K562 (cell line): Measurements from ENCODE around the gene DCUN1D1. TPM values are rescaled to one million over a fixed set of nuclear protein-coding genes. Genes with fewer than 3 reads are reported as not detected.
A peak's percentile ranks its signal among the peaks of the same experiment; 100 is the strongest.

Experiments
- E2F8 ChIP-seq: fragments of 450-650 bp; IDR thresholded peaks from 2 replicates; pipeline ENCODE4 v1.7.1; 2018; ENCODE audit warnings: mild to moderate bottlenecking, low read depth; ENCODE audit not compliant: partially characterized antibody
- FOXO4 ChIP-seq: fragments of 450-650 bp; formaldehyde crosslinking; IDR thresholded peaks from 2 replicates; pipeline ENCODE4 v1.4.0; 2020; ENCODE audit warnings: mild to moderate bottlenecking, moderate library complexity
- GATAD2A ChIP-seq: fragments of 450-650 bp; IDR thresholded peaks from 2 replicates; pipeline ENCODE4 v1.6.1; 2017
- GTF3C2 ChIP-seq: IDR thresholded peaks from 3 replicates; pipeline ENCODE4 v1.6.1; 2011; ENCODE audit warnings: borderline replicate concordance, mild to moderate bottlenecking, moderate library complexity; ENCODE audit not compliant: insufficient read length; ENCODE audit errors: extremely low read depth
- HSF4 ChIP-seq: fragments of 250-450 bp; sonication (Bioruptor Pico); IDR thresholded peaks from 2 replicates; pipeline ENCODE4 v2.1.2; 2022; ENCODE audit warnings: mild to moderate bottlenecking, moderate library complexity, borderline replicate concordance
- ID3 ChIP-seq, 2 experiments: fragments of 250-450 bp in 1 of 2; fragments of 450-650 bp in 1 of 2; sonication (Bioruptor Pico) in 1 of 2; IDR thresholded peaks; 2 replicates each; pipeline versions ENCODE4 v1.6.1 to v1.8.0; 2016 to 2021; ENCODE audit warnings: mild to moderate bottlenecking in 2 of 2, moderate library complexity in 2 of 2, missing compliant biosample characterization in 1 of 2, missing genetic modification characterization in 1 of 2
- KAT2B ChIP-seq: IDR thresholded peaks from one replicate; pipeline ENCODE4 v1.6.1; 2012; ENCODE audit warnings: low read depth, mild to moderate bottlenecking, control low read depth, inconsistent platforms, low read length, moderate library complexity
- MAZ ChIP-seq, 2 experiments: fragments of 450-650 bp in 1 of 2; sonication (generic) in 1 of 2; formaldehyde crosslinking; IDR thresholded peaks in 1 of 2; conservative IDR thresholded peaks in 1 of 2; 2 replicates each; pipeline versions ENCODE4 v1.4.0 to v1.5.0; 2020; ENCODE audit warnings: mild to moderate bottlenecking in 1 of 2, missing genetic modification reagents in 1 of 2
- MCM2 ChIP-seq: fragments of 450-650 bp; IDR thresholded peaks from 2 replicates; pipeline ENCODE4 v1.6.1; 2017; ENCODE audit warnings: low read depth, mild to moderate bottlenecking
- POU5F1 ChIP-seq: fragments of 150-350 bp; IDR thresholded peaks from 2 replicates; pipeline ENCODE4 v1.6.1; 2014; ENCODE audit warnings: borderline replicate concordance, low read length, low read depth, mild to moderate bottlenecking; ENCODE audit not compliant: partially characterized antibody
- PRPF4 ChIP-seq: fragments of 200-400 bp; formaldehyde crosslinking; IDR thresholded peaks from one replicate; pipeline ENCODE4 v1.6.1; 2017; ENCODE audit warnings: low read length, low read depth, mild to moderate bottlenecking; ENCODE audit not compliant: insufficient read depth, poor library complexity, severe bottlenecking
- ZC3H11A ChIP-seq: IDR thresholded peaks from 2 replicates; pipeline ENCODE4 v1.6.1; 2012; ENCODE audit warnings: low read depth, low read length, improper control_type of control experiment
- ZFP91 ChIP-seq: sonication (generic); formaldehyde crosslinking; IDR thresholded peaks from 2 replicates; pipeline ENCODE4 v1.8.0; 2022; ENCODE audit warnings: mild to moderate bottlenecking, missing genetic modification reagents
- polyA plus RNA-seq, 8 experiments: library from polyadenylated mRNA; depleted of rRNA in 4 of 8; stranded (reverse) in 5 of 8; unstranded in 3 of 8; fragments of >200 nt; fragmentation: Nextera tagmentation in 2 of 8; fragmentation: Illumina TruSeq in 1 of 8; extraction: Ambion mirVana in 2 of 8; extraction: Trizol in 1 of 8; gene quantifications; 2 replicates each; pipeline versions ENCODE4 v1.2.1 to v1.2.3, GENCODE V29; 2011 to 2014; ENCODE audit warnings: inconsistent platforms in 1 of 8, missing spikeins in 1 of 8
- total RNA-seq, 7 experiments: library from RNA; depleted of rRNA in 6 of 7; stranded (reverse); fragments of >200 nt in 6 of 7; fragmentation: Illumina TruSeq in 2 of 7; extraction: Trizol in 2 of 7; gene quantifications; 2 replicates each; pipeline versions ENCODE4 v1.2.1 to v1.2.3, GENCODE V29; 2011 to 2021; ENCODE audit warnings: low replicate concordance in 1 of 7

DCUN1D1 gene
- total and polyA plus RNA-seq, 9 of the 15 experiments (the other 6 are each of a cell fraction or from before 2014, with no cell fraction given): 11.4 to 46.8 (median 28.2) TPM

- TF ChIP-seq ZC3H11A (no peak), PRPF4 (no peak), FOXO4 (CRISPR knock-in tag) (0 out of 2 replicates have a peak, but pooled peaks have one; percentile 4), MAZ (CRISPR knock-in tag; conservative IDR thresholded peaks at IDR 0.05 in 1 of 2, IDR thresholded peaks at IDR 0.05 in 1 of 2) (no peak), POU5F1 (no peak), MCM2 (no peak), HSF4 (CRISPR knock-in tag) (no peak), ZFP91 (no peak), GTF3C2 (no peak), KAT2B (no peak), ID3 (CRISPR knock-in tag; IDR thresholded peaks at IDR 0.05) (no peak), ID3 (tag; IDR thresholded peaks at IDR 0.05) (peak; percentile 56; the same call in 1 of the 2 replicates), E2F8 (peak; percentile 29), GATAD2A (no peak)
These were observed 42.9 kb downstream of the DCUN1D1 start (continued) for GRCh38 chr3:182937293-182938051.
